ENCODE measurements around the gene SORBS1.

The SORBS1 gene

GRCh38 chr10:95282107-95282506 is 279.1 kb downstream of the SORBS1 start:
- DNase-seq: no peak

GRCh38 chr10:95281206-95281605 is 280.0 kb downstream of the SORBS1 start:
- no peak for DNase-seq

- DNase-seq: no peak
These were observed 280.5 kb downstream of the SORBS1 start for GRCh38 chr10:95280637-95281036.

GRCh38 chr10:95279042-95279820 is 281.9 kb downstream of the SORBS1 start:
- no peak for DNase-seq

- DNase-seq: no peak
These were observed 282.8 kb downstream of the SORBS1 start for GRCh38 chr10:95278061-95278988.

- no peak for DNase-seq
These were observed 283.6 kb downstream of the SORBS1 start for GRCh38 chr10:95277614-95278013.

GRCh38 chr10:95277201-95277570 is 284.0 kb downstream of the SORBS1 start:
- no peak for DNase-seq

GRCh38 chr10:95276367-95277200 is 284.6 kb downstream of the SORBS1 start:
- DNase-seq: no peak

- DNase-seq: no peak
These were observed 285.3 kb downstream of the SORBS1 start for GRCh38 chr10:95275726-95276366.

GRCh38 chr10:95273393-95274312 is 287.5 kb downstream of the SORBS1 start:
- DNase-seq: no peak

- no peak for DNase-seq
These were observed 292.7 kb downstream of the SORBS1 start for GRCh38 chr10:95268438-95268837.

GRCh38 chr10:95267251-95267650 is 293.9 kb downstream of the SORBS1 start:
- no peak for DNase-seq

- DNase-seq: no peak
These were observed 294.5 kb downstream of the SORBS1 start for GRCh38 chr10:95266674-95267095.

GRCh38 chr10:95265572-95265971 is 295.6 kb downstream of the SORBS1 start:
- no peak for DNase-seq

GRCh38 chr10:95264227-95265051 is 296.7 kb downstream of the SORBS1 start:
- no peak for DNase-seq

- no peak for DNase-seq
These were observed 297.3 kb downstream of the SORBS1 start for GRCh38 chr10:95263864-95264226.

GRCh38 chr10:95262763-95263518 is 298.2 kb downstream of the SORBS1 start:
- DNase-seq: no peak

GRCh38 chr10:95261926-95262325 is 299.2 kb downstream of the SORBS1 start:
- DNase-seq: no peak

Data from NCI-H526 (cell line).